Dermis blood vessel endothelial cell (primary cell): ENCODE data around the gene LRRFIP1. TPM values are rescaled to one million over a fixed set of nuclear protein-coding genes. Genes with fewer than 3 reads are reported as not detected.
"Not testable (repeated sequence)": the region's sequence is repeated elsewhere in the genome, so short reads cannot be mapped to it uniquely, and the experiment has no call there.

Source experiments
- DNase-seq: peaks from one replicate; pipeline ENCODE4 v3.0.0; 2010
- total RNA-seq: library from RNA; depleted of rRNA; stranded (reverse); fragments of >200 nt; gene quantifications from 2 replicates; pipeline ENCODE4 v1.2.3, GENCODE V29; 2014

LRRFIP1 gene
- total RNA-seq, 1 donor from 2014 or later = 198 TPM

- DNase-seq = no peak
Measured at GRCh38 chr2:237664151-237664550, 36.8 kb downstream of the LRRFIP1 start.

GRCh38 chr2:237665713-237666143, 38.3 kb downstream of the LRRFIP1 start:
- no peak for DNase-seq

- DNase-seq = no peak
Measured at GRCh38 chr2:237666606-237667005, 39.2 kb downstream of the LRRFIP1 start.

- DNase-seq = not testable (repeated sequence)
Measured at GRCh38 chr2:237667050-237667576, 39.7 kb downstream of the LRRFIP1 start.

GRCh38 chr2:237667893-237668292, 40.5 kb downstream of the LRRFIP1 start:
- no peak for DNase-seq

- no peak for DNase-seq
Measured at GRCh38 chr2:237668440-237668839, 41.1 kb downstream of the LRRFIP1 start.

GRCh38 chr2:237669283-237669627, 41.9 kb downstream of the LRRFIP1 start:
- no peak for DNase-seq

GRCh38 chr2:237669628-237670392, 42.4 kb downstream of the LRRFIP1 start:
- peak; percentile 57 for DNase-seq

GRCh38 chr2:237670641-237671040, 43.3 kb downstream of the LRRFIP1 start:
- no peak for DNase-seq

- DNase-seq = no peak
Measured at GRCh38 chr2:237671466-237672138, 44.2 kb downstream of the LRRFIP1 start.

- no peak for DNase-seq
Measured at GRCh38 chr2:237672731-237673129, 45.3 kb downstream of the LRRFIP1 start.

- peak; percentile 91 for DNase-seq
Measured at GRCh38 chr2:237673130-237674001, 46.0 kb downstream of the LRRFIP1 start.

GRCh38 chr2:237674731-237675276, 47.4 kb downstream of the LRRFIP1 start:
- peak; percentile 97 for DNase-seq

- peak; percentile 73 for DNase-seq
Measured at GRCh38 chr2:237675316-237675715, 47.9 kb downstream of the LRRFIP1 start.

GRCh38 chr2:237680702-237681478, 53.5 kb downstream of the LRRFIP1 start:
- DNase-seq = no peak

GRCh38 chr2:237682151-237682550, 54.8 kb downstream of the LRRFIP1 start:
- DNase-seq = no peak

- DNase-seq = no peak
Measured at GRCh38 chr2:237682856-237683670, 55.7 kb downstream of the LRRFIP1 start.

GRCh38 chr2:237685408-237685807, 58.0 kb downstream of the LRRFIP1 start:
- peak; percentile 51 for DNase-seq

- DNase-seq = peak; percentile 94
Measured at GRCh38 chr2:237686659-237687136, 59.3 kb downstream of the LRRFIP1 start.

- DNase-seq = no peak
Measured at GRCh38 chr2:237688081-237688480, 60.7 kb downstream of the LRRFIP1 start.

- DNase-seq = not testable (repeated sequence)
Measured at GRCh38 chr2:237688541-237688940, 61.2 kb downstream of the LRRFIP1 start.
